Activated CD8-positive, alpha-beta memory T cell treated with anti-CD3 and anti-CD28 coated beads, Interleukin-2, amount 50 U/mL, for 1 hour (primary cell): ENCODE data around the gene NCOR1.
"Not testable (repeated sequence)": the region's sequence is repeated elsewhere in the genome, so short reads cannot be mapped to it uniquely, and the experiment has no call there.

Experiments used
- DNase-seq: peaks from one replicate; pipeline ENCODE4 v3.0.0-alpha.2; 2020; ENCODE audit errors: extremely low read depth

The NCOR1 gene

DNA sequence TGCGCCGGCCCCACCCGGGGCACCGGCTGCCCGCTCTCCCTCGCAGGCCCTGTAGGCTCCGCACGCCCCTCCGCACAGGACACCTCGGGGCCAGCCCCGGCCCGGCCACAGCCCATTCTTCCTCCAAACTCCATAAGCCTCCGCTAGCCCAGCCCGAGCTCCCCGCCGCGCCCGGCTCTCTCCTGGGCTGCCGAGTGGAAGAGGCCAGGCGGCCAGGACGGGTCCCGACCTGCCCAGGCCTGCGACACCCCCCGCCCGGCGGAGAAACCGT is 397 bp downstream of the NCOR1 start:
- no peak for DNase-seq

GRCh38 chr17:16214190-16215001 is 938 bp downstream of the NCOR1 start:
- DNase-seq = no peak

DNA sequence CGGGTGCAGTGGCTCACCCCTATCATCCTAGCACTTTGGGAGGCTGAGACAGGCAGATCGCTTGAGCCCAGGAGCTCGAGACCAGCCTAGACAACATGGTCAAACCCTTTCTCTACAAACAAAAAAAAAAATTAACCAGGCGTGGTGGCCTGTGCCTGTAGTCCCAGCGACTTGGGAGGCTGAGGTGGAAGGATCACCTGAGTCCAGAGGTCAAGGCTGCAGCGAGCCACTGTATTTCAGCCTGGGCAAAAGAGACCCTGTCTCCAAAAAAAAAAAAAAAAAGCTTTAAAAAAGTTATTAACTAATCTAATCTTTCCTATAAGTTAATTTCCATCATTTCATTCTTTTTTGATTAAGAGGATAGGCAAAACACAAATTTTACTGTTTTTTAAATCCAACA is 2.5 kb downstream of the NCOR1 start:
- no peak for DNase-seq

GRCh38 chr17:16211590-16211989 is 3.7 kb downstream of the NCOR1 start:
- DNase-seq = no peak

- DNase-seq = not testable (repeated sequence)
Observed at GRCh38 chr17:16204763-16205162, 10.6 kb downstream of the NCOR1 start.

DNA sequence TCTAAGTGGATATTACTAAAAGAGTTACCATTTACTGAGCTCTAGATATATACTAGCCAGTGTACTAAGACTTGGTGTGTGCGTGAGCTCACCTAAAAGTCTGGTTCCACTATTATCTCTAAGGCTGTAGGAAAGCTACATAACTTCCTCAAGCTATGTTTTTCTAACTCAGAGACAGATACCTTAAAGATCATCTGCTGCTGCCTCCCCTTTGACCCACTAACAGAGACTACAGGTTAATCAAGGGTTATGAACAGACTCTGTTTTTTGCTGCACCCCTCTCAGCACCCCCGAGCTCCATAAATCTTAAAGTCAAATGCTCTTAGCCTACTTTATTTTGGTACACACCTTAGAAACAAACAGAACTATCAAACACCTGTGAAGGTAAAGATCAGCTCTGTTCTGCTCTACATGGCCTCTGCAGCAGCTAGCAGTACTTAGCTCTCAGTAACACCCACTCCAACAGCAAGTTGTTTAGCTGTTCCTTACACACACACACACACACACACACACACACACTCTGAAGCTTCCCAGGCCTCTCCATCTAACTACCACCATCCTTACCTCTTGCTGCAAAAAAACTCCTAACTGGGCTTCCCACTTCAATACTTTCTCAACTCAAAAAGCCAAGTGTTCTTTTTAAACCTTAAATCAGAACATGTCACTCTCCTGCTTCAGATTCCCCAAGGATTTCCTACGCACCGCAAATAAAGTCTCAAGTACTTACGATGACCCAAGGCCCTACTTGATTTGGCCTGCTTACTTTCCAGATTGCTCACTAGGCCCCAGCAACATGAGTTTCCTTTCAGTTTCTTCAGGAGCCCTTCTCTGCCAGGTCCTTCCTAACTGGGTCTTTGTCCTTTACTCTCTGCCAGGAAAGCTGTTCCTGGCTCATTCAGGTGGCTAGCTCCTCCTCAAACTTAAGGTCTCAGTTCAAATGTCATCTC is 12.5 kb downstream of the NCOR1 start:
- DNase-seq = not testable (repeated sequence)

- not testable (repeated sequence) for DNase-seq
Observed at GRCh38 chr17:16201693-16202131, 13.6 kb downstream of the NCOR1 start.

DNA sequence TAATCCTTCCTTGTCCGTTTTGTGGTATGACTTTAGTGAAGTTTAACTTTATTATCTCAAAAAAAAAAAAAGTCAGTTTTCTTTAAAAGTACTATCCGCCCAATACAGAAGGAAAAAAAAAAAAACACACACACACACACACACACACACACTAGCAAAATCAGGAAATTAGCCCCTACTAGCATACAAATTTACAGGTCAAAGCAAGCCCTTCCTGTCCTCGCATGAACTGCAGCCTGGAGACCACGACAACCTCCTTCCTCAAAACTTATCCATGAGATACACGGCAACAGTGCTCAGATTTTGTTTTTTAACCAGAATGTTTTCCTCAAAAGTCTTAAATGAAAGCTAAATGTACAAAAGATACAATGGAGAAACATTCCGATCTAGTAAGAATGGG is 16.2 kb downstream of the NCOR1 start:
- no peak for DNase-seq

DNA sequence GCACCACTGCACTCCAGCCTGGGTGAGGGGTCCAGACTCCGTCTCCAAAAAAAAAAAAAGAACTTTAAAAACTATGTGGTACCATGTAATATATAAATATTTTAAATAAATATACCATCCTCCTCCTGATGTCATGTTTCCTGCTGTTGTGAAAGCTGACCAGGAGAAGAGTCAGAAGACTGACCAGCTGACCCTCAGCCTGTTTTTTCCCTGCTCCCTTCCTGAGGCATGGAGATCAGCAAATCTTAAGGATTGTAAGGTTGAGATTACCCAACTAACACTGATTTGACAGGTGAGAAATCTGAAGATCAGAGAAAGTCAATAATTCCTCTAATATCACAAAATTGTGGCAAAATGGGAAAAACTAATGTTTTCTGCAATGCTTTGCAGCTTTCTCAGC is 18.1 kb downstream of the NCOR1 start:
- no peak for DNase-seq

GRCh38 chr17:16194307-16194835 is 21.0 kb downstream of the NCOR1 start:
- DNase-seq = not testable (repeated sequence)

DNA sequence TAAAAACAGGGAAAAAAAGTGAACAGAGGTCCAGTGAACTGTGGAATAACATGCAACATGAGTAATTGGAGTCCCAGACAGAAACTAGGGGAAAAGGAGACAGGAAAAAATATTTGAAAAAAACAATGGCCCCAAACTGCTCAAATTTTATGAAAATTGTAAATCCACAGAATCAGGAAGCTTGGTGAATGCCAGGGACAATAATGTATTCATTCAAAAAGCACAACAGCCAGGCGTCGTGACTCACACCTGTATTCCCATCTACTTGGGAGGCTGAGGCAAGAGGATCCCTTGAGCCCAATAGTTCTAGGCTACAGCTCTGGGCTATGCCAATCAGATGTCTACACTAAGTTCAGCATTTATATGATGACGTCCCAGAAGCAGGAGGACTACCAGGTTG is 23.7 kb downstream of the NCOR1 start:
- no peak for DNase-seq

GRCh38 chr17:16190703-16191360 is 24.5 kb downstream of the NCOR1 start:
- DNase-seq = no peak

DNA sequence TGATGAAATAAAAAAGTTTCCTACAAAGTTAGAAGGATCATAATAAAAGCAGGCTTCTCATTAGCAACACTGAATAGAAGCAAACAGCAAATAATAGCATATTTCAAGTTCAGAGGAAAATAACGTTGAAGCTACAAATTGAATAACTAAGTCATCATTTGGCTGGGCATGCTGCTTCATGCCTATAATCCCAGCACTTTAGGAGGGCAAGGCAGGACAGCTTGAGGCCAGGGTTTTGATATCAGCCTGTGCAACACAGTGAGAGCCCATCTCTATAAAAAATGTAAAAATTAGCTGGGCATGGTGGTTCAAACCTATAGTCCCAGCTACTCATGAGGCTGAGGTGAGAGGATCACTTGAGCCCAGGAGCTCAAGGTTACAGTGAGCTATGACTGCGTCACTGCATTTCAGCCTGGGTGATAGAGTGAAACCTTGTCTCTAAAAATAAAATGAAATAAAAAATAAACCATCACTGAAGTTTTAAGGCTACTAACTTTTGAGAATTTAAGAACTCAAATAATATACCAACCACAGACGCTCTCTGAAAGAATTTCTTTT is 25.5 kb downstream of the NCOR1 start:
- DNase-seq = no peak

DNA sequence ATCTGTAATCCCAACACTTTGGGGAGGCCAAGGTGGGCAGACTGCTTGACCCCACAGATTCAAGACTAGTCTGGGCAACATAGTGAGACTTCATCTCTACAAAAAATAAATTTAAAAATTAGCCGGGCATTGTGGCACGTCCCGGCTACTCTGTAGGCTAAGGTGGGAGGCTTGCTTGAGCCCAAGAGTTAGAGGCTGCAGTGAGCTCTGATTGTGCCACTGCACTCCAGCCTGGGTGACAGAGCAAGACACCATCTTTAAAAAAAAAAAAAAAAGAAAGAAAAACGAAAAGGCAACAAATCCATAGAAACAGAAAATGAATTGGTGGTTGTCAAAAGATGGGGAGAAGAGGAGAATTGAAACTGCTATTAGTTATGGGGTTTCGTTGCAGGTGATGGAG is 27.7 kb downstream of the NCOR1 start:
- DNase-seq = no peak

DNA sequence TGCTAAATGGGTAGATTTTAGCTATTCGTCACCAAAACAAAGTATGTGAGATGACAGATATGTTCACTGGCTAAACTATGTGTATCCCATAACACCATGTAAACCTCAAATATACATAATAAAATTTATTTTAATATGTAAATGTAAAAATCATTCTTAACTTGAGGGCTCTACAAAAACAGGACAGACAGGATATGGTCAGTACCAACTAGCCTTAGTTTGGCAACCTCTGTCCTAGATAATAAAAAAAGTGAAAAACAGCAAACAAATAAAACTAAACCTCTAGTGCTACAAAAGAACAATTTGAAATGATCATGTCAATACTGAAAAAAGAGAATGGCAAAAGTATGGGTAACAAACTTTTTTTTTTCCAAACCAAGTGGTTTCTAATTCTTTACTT is 33.8 kb downstream of the NCOR1 start:
- DNase-seq = no peak

DNA sequence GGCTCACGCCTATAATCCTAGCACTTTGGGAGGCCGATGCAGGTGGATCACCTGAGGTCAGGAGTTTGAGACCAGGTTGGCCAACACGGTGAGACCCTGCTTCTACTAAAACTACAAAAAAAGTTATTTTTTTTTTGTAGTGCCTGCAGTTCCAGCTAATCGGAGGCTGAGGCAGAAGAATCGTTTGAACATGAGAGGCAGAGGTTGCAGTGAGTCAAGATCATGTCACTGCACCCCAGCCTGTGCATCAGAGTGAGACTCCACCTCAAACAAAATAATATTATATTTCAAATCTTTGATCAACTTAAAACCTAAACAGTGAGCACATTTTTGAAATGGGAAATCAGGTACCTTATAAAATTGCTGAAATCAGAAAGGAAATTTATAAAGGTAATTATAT is 36.5 kb downstream of the NCOR1 start:
- DNase-seq = no peak

DNA sequence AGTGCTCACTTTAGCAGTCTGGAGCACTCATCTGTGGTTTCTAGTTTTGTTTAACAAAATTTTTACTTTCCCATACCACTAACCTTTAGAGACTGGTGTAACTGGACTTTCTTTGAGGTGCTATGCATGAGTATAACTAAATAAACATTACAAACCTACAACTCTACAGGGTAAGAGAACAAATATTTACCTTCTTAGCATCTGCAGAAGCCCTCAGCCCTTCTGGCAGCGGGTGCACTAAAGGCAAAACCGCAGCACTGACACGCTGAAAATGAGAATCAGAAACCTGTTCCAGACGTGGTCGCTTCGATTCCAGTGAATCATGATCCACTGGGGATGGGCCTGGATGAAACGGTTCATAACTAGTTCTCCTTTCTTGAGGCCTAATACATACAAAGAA is 43.7 kb downstream of the NCOR1 start:
- no peak for DNase-seq

DNA sequence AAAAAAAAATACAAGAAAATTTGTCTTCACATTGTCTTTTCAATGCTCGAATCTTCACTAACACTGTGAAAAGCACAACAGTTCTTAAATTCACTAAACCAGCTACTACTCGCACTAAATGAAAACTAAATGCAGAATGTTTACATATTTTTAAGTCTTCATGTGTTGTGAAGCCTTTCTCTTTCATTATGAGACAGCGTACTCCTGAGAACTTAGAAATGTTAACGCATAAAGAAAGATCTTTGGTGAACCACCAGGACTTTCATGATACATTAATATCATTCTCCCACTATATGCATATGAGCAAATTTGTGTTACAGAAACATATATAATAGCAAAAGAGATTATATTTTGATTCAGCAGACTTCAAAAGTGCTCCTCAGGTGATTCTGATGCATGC is 48.6 kb downstream of the NCOR1 start:
- not testable (repeated sequence) for DNase-seq

DNA sequence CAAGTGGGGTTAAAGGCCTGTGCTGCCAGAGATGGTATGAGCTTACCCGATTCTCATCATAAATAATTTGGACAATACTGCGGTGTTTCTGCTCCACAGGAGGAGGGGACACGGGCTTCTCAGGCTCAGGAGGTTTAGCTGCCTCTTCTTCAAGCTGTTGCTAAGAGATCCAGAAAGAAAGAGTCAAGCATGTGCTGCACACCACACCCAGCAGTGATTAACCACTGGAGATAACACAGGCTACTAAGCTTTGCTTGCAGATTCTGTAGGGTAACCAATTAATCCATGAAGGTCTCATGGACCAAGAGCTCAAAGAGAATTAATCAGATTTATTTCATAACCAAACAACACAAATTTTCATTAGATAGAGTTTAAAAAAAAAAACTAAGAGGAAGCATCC is 56.6 kb downstream of the NCOR1 start:
- no peak for DNase-seq

GRCh38 chr17:16155536-16155935 is 59.8 kb downstream of the NCOR1 start:
- DNase-seq = no peak

DNA sequence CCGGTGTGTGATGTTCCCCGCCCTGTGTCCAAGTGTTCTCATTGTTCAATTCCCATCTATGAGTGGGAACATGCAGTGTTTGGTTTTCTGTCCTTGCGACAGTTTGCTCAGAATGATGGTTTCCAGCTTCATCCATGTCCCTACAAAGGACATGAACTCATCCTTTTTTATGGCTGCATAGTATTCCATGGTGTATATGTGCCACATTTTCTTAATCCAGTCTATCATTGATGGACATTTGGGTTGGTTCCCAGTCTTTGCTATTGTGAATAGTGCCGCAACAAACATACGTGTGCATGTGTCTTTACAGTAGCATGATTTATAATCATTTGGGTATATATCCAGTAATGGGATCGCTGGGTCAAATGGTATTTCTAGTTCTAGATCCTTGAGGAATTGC is 63.0 kb downstream of the NCOR1 start:
- DNase-seq = not testable (repeated sequence)
